ENCODE results near the gene RBM12.

RBM12 gene

GRCh38 chr20:35603695-35604448, 60.8 kb downstream of the RBM12 start:
- DNase-seq: peak in 1 of 10 donors; percentile 41
- intact Hi-C loops (cut with DNase I): no loop called here

- DNase-seq: peak in 1 of 10 donors; percentile 61
These were observed 61.7 kb downstream of the RBM12 start for GRCh38 chr20:35602851-35603495.

GRCh38 chr20:35601990-35602389, 62.7 kb downstream of the RBM12 start:
- peak in 1 of 10 donors; percentile 42 for DNase-seq
- intact Hi-C loops (cut with DNase I): no loop called here

More at GRCh38 chr20:35602851-35603495, 61.7 kb downstream of the RBM12 start:
- intact Hi-C loops (cut with DNase I): no loop called here

- intact Hi-C loops (cut with DNase I): no loop called here
- DNase-seq: peak; percentile 40 to 95 (median 70)
These were observed 63.4 kb downstream of the RBM12 start for GRCh38 chr20:35600993-35601973.

- peak in 2 of 10 donors; percentile 32 to 75 for DNase-seq
- intact Hi-C loops (cut with DNase I): no loop called here
These were observed 64.3 kb downstream of the RBM12 start for GRCh38 chr20:35600176-35600992.

- DNase-seq: peak in 2 of 10 donors; percentile 47 to 64
- intact Hi-C loops (cut with DNase I): no loop called here
These were observed 65.0 kb downstream of the RBM12 start for GRCh38 chr20:35599776-35600120.
